Mesangial cell (primary cell): ENCODE measurements around the gene QRFPR. TPM values are rescaled to one million over a fixed set of nuclear protein-coding genes. Genes with fewer than 3 reads are reported as not detected.

Experiments
- total RNA-seq: library from RNA; depleted of rRNA; stranded (reverse); fragments of >200 nt; gene quantifications from 2 replicates; pipeline ENCODE4 v1.2.3, GENCODE V29; 2015

The QRFPR gene
- total RNA-seq, result 0.33 TPM in 1 of 2 replicates, not detected in the other

DNA sequence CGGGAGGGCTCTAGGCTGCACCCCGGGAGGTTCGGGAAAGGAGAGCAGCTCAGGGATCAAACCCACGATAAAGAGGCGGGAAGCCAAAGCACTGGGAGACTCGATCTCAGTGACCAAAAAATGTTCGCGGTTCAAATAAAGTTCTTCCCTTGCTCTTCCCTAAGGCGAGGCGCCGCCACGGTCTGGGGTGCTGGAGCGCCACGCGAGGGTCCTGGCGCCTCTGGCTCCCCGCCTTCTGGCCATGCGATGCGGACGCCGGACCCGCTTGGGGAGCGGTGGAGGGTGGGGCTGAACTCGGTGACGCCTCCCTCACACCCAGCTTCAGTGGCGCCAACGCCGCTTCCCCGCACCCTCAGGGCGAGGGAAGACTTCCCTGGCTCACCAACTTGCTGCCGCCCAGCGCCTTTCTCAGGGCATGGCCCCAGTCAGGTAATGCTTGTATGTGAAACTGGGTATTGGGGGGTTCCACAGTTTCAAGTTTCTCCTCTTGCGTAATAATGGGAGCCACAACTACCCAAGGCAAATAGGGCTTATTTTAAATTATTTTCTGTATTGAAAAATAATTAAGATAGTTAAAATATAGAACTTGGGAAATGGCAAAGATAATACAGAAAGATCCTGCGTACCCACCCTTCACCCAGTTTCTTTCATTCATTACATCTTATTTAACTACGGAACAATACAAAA, at the start of gene QRFPR:
Gene QRFPR (minus strand): TSS at position 243 of the 687 bp plus-strand sequence. CDS start 371 bp downstream, outside the sequence.

Other genes starting within 250 kb of the QRFPR start
- gene TNIP3, start 216.7 kb downstream of the QRFPR start, total RNA-seq, result 0.51 TPM in 1 of 2 replicates, not detected in the other